ENCODE data around the gene DCC.

Gene DCC

DNA sequence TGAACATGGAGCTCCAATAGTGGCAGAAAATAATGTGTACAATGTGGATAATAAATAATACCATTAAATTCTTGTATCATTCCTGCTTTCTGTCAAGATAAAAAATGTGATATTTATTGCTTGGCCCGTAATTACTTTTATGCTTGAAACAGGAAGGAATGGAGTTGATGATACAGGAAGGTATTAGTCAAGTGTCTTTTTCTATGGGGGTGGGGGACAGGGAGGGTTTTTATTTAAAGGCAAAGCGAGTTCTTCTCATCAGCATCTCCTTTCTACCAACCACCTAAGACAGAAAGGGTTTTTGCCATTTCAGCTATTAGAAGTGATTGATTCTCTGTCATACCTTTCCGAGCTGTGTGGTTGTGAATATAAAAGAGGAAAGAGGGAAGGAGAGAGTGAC lies 135.3 kb downstream of the DCC start:
- no peak overlapping the region for H3K4me3 ChIP-seq (ENCODE audit: low read length)
- no peak for DNase-seq (ENCODE audit: low read depth)
- TF ChIP-seq, protein P1, sequence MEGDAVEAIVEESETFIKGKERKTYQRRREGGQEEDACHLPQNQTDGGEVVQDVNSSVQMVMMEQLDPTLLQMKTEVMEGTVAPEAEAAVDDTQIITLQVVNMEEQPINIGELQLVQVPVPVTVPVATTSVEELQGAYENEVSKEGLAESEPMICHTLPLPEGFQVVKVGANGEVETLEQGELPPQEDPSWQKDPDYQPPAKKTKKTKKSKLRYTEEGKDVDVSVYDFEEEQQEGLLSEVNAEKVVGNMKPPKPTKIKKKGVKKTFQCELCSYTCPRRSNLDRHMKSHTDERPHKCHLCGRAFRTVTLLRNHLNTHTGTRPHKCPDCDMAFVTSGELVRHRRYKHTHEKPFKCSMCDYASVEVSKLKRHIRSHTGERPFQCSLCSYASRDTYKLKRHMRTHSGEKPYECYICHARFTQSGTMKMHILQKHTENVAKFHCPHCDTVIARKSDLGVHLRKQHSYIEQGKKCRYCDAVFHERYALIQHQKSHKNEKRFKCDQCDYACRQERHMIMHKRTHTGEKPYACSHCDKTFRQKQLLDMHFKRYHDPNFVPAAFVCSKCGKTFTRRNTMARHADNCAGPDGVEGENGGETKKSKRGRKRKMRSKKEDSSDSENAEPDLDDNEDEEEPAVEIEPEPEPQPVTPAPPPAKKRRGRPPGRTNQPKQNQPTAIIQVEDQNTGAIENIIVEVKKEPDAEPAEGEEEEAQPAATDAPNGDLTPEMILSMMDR (conservative IDR thresholded peaks at IDR 0.05; ENCODE audit: low read length) = no peak

DNA sequence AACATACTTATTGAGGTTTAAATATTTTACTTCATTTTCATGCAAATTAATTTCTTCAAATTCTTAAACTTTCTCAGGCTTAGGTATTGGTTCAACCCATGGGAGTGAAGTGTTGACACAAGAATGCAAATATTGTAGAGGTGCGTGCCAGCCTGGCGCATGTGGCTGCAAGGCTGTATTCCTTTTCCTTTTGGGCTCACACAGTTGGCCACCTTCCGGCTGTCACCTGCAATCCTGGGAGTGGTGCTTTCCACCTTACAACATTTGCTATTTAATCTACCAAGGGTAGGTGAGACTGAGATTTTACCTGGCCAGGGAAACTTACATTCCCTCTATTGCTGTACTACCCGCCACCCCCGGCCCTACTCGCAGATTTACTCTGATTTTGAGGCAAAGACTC lies 141.1 kb downstream of the DCC start:
- TF ChIP-seq, protein P1 (conservative IDR thresholded peaks at IDR 0.05; ENCODE audit: low read length) = no peak
- H3K4me3 ChIP-seq (ENCODE audit: low read length) = no peak overlapping the region
- no peak for DNase-seq (ENCODE audit: low read depth)

DNA sequence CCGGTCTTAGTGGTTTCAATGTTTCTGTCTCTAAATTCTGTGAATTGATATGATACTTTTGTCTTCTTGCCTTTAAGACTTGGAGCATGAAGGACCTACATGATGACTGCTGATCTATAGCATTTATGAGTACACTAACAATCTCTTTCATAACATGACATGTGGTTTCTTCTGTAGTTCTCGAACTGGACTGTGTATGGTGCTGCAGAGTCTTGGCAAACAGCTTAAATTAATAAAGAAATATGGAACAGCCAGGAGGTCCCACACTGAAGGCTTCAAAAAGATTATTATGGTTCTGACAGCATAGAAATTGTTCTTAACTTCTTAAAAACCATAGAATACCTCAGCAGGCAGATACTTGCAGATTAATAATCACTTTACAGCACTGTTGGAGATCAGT lies 145.0 kb downstream of the DCC start:
- H3K4me3 ChIP-seq (ENCODE audit: low read length) = no peak overlapping the region
- TF ChIP-seq, protein P1 (conservative IDR thresholded peaks at IDR 0.05; ENCODE audit: low read length) = no peak
- DNase-seq (ENCODE audit: low read depth) = no peak

DNA sequence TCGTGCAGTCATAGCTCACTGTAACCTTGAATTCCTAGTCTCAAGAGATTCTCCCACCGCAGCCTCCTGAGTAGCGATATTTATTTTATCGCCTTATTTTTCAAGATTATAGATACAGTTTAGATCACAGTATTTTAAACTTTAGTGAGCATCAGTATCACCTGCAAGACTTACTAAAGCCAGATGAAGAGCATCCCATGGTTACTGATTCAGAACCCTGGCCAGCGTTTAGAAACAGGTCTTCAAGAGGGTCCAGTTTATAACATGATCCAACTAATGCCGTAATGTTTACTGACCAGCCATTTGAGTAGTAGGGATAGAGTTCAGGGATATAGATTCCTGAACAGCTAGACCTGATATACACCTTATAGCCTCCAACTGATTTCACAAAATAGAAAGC lies 146.1 kb downstream of the DCC start:
- no peak for DNase-seq (ENCODE audit: low read depth)
- no peak overlapping the region for H3K4me3 ChIP-seq (ENCODE audit: low read length)
- TF ChIP-seq, protein P1 (conservative IDR thresholded peaks at IDR 0.05; ENCODE audit: low read length) = no peak

DNA sequence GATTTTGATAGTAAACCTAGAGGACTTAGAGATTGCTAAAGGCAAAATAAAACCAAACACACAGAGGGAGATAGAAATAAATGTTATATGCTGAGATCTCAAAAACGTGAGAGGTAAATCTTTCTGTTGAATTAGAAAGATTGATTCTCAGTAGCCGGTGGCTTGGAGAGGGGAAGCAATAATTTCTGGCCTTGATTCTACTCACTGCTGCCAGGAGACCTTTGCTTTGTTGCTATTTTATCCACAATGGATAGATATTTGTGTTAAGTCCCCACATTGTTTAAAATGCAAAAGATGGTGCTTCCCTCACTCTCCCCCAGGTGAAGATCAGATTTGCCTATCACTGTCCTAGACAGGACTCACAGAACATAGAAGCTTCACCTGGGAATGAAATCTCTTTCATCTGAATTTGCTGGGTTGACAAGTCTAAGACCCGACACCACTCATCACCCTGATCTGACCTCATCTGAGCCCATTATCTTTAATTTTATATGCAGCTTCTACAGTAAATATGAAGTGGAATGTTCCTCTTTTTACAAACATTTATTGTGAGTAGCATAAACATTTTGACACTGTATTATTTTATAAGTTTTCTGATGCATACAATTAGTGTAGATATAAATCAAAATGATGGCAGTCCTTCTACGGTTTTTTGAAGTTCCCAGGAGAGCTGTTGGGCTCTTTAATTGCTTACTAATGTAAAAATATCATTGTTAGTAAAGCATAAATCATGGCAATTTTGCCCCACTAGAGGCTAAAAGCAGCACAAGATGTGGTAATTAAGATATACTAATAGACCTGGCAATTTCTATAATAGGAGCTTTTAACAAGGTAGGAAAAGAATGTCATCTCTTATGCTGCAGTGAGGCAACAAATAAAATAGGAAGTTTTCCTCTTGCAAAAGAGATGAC lies 149.7 kb downstream of the DCC start:
- TF ChIP-seq, protein P1 (conservative IDR thresholded peaks at IDR 0.05; ENCODE audit: low read length) = no peak
- DNase-seq (ENCODE audit: low read depth) = no peak
- no peak overlapping the region for H3K4me3 ChIP-seq (ENCODE audit: low read length)

DNA sequence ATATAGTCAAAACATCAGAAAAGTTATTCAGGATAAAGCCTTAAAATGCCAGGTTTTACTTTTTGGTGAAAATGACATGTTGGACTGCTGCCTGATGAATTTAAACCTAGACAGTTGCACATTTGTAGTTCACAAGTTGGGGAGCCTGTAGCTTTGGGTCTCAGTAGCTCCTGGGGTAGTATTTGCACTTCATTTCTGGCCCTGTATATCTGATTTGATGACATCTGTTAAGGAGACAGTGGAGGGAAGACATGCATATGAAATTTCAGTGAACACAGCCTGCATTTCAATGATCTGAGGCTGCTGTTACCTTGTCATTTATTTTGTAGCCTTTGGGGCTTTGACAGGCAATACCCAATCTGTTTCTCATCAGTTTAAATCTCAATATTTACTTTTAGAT lies 156.4 kb downstream of the DCC start:
- TF ChIP-seq, protein P1 (conservative IDR thresholded peaks at IDR 0.05; ENCODE audit: low read length) = no peak
- DNase-seq (ENCODE audit: low read depth) = no peak

DNA sequence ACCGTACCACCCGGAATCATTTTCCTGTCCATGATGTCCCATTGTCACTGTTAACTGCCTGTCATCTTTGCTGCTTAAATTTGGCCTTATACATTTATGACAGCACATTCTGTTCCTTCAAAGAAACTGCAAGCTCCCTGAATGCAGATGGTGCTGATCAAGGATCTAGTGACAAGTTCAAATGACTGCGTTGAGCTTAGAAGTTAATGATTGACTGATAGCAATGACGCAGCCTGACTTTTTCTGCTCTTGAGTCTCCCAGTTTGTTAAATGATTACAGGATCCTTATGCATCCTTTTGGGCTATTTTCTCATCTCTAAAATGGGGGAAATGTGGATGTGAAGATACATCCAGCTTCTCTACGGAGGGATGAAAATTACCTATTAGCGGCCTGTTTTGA lies 159.0 kb downstream of the DCC start:
- DNase-seq (ENCODE audit: low read depth) = no peak
- no peak overlapping the region for H3K4me3 ChIP-seq (ENCODE audit: low read length)
- TF ChIP-seq, protein P1 (conservative IDR thresholded peaks at IDR 0.05; ENCODE audit: low read length) = no peak

More for the DNA sequence above, 156.4 kb downstream of the DCC start:
- H3K4me3 ChIP-seq (ENCODE audit: low read length) = no peak overlapping the region

Data from AG10803 (cell line).